HG03565 (cell line): ENCODE results near the gene ADORA2A.

Experiments used
- ATAC-seq: cut with Tn5 transposase; IDR thresholded peaks from one replicate; pipeline ENCODE4 v1.9.1; 2021; ENCODE audit warnings: mild to moderate bottlenecking, moderate library complexity; ENCODE audit not compliant: unreplicated experiment

The ADORA2A gene

GRCh38 chr22:24402460-24403192 is 24.8 kb upstream of the ADORA2A start:
- ATAC-seq, result no peak

GRCh38 chr22:24403346-24403745 is 24.1 kb upstream of the ADORA2A start:
- ATAC-seq, result no peak

- ATAC-seq, result no peak
These were observed 22.7 kb upstream of the ADORA2A start for GRCh38 chr22:24404561-24405275.

GRCh38 chr22:24405631-24406321 is 21.6 kb upstream of the ADORA2A start:
- ATAC-seq, result no peak

GRCh38 chr22:24406322-24407277 is 20.8 kb upstream of the ADORA2A start:
- no peak for ATAC-seq

GRCh38 chr22:24407278-24407665 is 20.1 kb upstream of the ADORA2A start:
- ATAC-seq, result no peak

- ATAC-seq, result no peak
These were observed 19.5 kb upstream of the ADORA2A start for GRCh38 chr22:24407884-24408283.

- ATAC-seq, result no peak
These were observed 18.8 kb upstream of the ADORA2A start for GRCh38 chr22:24408630-24409029.

GRCh38 chr22:24409707-24410106 is 17.7 kb upstream of the ADORA2A start:
- ATAC-seq, result no peak

GRCh38 chr22:24410110-24410856 is 17.1 kb upstream of the ADORA2A start:
- no peak for ATAC-seq

GRCh38 chr22:24411256-24412004 is 16.0 kb upstream of the ADORA2A start:
- ATAC-seq, result no peak

GRCh38 chr22:24412274-24412673 is 15.1 kb upstream of the ADORA2A start:
- ATAC-seq, result no peak

- no peak for ATAC-seq
These were observed 14.1 kb upstream of the ADORA2A start for GRCh38 chr22:24413271-24413670.

GRCh38 chr22:24413736-24414385 is 13.5 kb upstream of the ADORA2A start:
- ATAC-seq, result no peak

GRCh38 chr22:24414523-24414922 is 12.9 kb upstream of the ADORA2A start:
- ATAC-seq, result no peak

GRCh38 chr22:24414984-24415945 is 12.1 kb upstream of the ADORA2A start:
- ATAC-seq, result no peak

- no peak for ATAC-seq
These were observed 11.3 kb upstream of the ADORA2A start for GRCh38 chr22:24416095-24416494.

- ATAC-seq, result no peak
These were observed 10.8 kb upstream of the ADORA2A start for GRCh38 chr22:24416611-24417010.
